GM19328 (cell line): ENCODE data around the gene SSBP3.

Source experiments
- ATAC-seq: cut with Tn5 transposase; IDR thresholded peaks from one replicate; pipeline ENCODE4 v1.9.1; 2021; ENCODE audit warnings: mild to moderate bottlenecking, moderate library complexity; ENCODE audit not compliant: unreplicated experiment

Gene SSBP3

GRCh38 chr1:54199765-54200518 is 206.3 kb downstream of the SSBP3 start, which contains the start of the genes CYB5RL and MRPL37:
CYB5RL (minus strand) TSS chr1:54200030; CDS start chr1:54195616, 4,414 bp downstream.
MRPL37 (plus strand) TSS chr1:54200167; CDS start chr1:54200244, 77 bp downstream.
- peak; percentile 92 for ATAC-seq

- ATAC-seq, result no peak
Measured at GRCh38 chr1:54199151-54199764, 206.9 kb downstream of the SSBP3 start.

- no peak for ATAC-seq
Measured at GRCh38 chr1:54193453-54193852, 212.7 kb downstream of the SSBP3 start.

- ATAC-seq, result no peak
Measured at GRCh38 chr1:54191525-54191924, 214.7 kb downstream of the SSBP3 start.

GRCh38 chr1:54190526-54190925 is 215.7 kb downstream of the SSBP3 start:
- ATAC-seq, result no peak

GRCh38 chr1:54188291-54188690 is 217.9 kb downstream of the SSBP3 start:
- ATAC-seq, result no peak

GRCh38 chr1:54186056-54186455 is 220.1 kb downstream of the SSBP3 start:
- ATAC-seq, result no peak

GRCh38 chr1:54180701-54181360 is 225.4 kb downstream of the SSBP3 start:
- ATAC-seq, result no peak

GRCh38 chr1:54178296-54179070 is 227.7 kb downstream of the SSBP3 start:
- ATAC-seq, result no peak

GRCh38 chr1:54177726-54178125 is 228.5 kb downstream of the SSBP3 start:
- ATAC-seq, result no peak

- no peak for ATAC-seq
Measured at GRCh38 chr1:54176621-54177327, 229.4 kb downstream of the SSBP3 start.
